Ecto neural progenitor cell (in vitro differentiated cells): ENCODE data around the gene TTC23L.
A peak's percentile ranks its signal among the peaks of the same experiment; 100 is the strongest.
"Not testable (repeated sequence)": the region's sequence is repeated elsewhere in the genome, so short reads cannot be mapped to it uniquely, and the experiment has no call there.

Experiments used
- DNase-seq: peaks from one replicate; pipeline ENCODE4 v3.0.0-alpha.2; 2018; ENCODE audit warnings: low spot score

The TTC23L gene

DNA sequence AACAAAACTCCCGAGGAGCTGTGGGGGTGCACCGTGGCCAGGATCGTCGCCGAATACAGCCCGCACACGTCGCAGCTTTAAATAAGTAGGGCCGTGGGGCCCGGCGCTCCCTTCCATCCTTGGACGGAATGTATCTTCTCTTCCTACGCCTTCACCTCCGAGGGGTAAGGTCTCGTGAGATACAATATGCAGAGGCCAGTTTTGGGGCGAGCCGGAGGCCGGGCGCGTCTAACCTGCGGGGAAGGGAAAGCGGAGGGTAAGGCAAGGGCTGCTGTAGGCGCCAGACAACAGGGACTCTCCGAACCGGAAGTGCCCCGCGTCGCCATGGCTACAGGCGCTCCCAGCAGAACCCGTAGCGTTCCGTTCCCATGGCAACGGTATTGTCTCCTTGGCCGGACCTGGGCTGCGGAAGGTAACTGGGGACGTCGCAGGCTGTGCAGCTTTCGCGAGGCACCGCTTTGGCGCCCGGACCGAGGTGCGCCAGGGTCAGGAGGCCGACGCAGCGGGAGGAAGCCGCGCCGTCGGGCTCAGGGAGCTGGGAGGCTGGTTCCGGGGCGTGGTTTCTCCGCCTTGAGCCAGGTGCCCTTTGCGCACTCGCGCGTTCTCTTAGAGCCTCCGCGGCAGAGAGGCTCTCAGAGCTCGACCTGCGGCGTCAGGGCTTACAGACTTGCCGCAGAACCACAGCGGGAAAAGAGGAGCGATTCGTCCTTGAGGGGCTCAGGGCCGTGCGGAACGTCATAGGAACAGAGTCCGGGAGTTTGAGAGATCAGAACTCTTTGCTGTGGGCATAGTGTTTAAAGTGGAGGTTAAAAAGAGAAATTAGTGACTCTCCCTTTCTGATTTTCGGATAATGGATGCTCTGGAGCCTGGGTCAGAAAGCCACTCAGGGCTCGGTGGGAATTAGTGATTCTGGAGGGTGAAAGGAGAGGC lies at the start of gene TTC23L:
Gene TTC23L (plus strand): TSS at position 380 of the 930 bp plus-strand sequence. CDS start 1,508 bp downstream, outside the sequence.
- peak; percentile 94 for DNase-seq

GRCh38 chr5:34789639-34790038 lies 49.3 kb upstream of the TTC23L start:
- no peak for DNase-seq

- DNase-seq, result no peak
These were observed 48.9 kb upstream of the TTC23L start for GRCh38 chr5:34790069-34790468.

DNA sequence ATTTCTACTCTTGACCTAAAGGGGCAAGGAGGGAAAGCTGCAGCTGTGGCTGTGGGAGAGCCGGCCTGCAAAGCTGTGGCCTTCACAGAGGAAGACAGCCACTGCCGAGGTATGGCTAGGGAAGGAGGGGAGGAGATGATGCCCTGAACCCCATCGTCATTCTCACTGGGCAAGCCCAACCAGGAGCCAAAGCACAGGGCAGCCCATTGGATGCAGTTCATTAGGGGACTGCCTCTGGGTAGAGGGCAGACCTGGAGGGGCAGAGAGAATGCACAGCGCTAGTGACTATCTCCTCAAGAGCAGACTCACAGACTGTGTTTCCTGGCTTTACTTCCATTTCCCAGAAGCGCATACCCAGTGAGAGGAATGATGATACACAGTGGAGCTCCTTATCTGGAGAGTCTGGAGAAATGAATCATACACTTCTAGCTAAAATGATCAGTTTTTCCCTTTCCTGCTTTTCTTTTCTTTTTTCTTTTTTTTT lies 47.2 kb upstream of the TTC23L start:
- no peak for DNase-seq

GRCh38 chr5:34802834-34803563 lies 36.0 kb upstream of the TTC23L start:
- no peak for DNase-seq

DNA sequence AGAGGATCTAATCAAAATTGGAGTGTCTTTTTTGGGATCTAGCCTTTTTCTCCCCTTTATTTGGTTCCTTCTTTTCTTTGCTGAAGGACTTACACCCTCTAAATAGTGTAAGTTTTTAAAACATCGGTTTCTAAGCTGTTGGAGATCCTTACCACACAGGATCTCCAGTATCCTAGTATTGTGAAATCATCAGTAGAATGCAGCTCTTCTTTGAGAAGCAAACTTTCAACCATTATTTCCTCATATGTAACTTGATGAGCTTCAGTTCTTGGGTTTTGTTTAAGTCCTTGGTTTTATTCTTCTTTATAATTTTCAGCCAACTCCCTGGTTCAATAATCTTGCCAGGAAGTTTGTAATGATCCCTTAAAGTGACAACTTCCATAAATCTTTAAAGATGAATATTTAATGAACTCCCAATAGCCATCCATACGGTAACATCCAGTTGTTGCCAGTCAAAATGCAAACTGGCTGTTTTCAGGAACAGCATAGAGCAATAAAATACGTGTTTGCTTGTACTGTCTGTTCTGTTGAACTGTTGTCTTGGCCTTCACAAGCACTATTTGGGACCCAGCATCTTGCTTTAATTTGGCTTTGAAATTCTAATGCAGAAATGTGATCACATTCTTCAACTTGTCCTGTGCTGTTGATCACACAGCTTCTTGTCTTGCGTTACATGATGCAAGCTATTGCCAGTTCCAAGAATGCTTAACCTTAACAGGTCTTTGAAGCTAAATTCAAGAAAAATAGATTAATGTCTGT lies 34.8 kb upstream of the TTC23L start:
- no peak for DNase-seq

GRCh38 chr5:34804913-34805312 lies 34.1 kb upstream of the TTC23L start:
- no peak for DNase-seq

DNA sequence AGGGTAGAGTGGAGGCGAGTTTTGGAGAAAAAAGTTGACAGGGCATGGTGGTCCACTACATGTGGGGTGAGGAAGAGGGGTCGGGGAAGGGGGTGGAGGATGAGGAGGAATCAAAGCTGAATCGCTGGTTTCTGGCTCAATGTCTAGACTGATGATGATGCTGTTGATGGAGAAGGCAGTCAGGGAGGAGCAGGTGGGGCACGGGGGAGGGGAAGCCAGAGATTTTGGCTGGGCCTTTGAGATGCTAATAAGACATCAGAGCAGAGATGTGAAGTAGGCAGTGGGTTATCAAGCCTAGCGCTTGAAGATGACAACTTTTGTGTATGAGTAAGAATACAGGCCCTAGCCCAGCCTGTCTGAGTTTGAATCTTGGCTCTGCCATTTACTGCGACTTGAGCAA lies 32.4 kb upstream of the TTC23L start:
- no peak for DNase-seq

- DNase-seq, result no peak
These were observed 27.3 kb upstream of the TTC23L start for GRCh38 chr5:34811706-34812105.

DNA sequence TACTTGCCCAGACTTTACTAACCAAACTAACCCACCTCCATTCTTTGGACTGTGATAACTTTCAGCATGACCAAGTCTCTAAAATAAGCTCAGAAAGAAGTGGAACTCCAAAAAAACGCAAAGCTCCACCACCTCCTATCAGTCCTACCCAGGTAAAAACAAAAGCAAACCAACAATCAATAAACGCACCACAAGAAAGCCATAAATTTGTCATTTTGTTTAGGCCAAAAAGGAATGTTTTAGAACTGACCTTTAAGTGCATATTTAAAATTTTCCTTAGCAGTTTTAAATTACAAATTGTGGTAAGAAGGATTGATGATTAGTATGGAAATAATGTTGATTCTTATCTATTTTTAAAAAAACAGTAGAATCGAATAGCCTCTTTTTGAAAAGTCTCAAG lies 25.5 kb upstream of the TTC23L start:
- no peak for DNase-seq

GRCh38 chr5:34817558-34818351 lies 21.2 kb upstream of the TTC23L start:
- no peak for DNase-seq

GRCh38 chr5:34818717-34819116 lies 20.2 kb upstream of the TTC23L start:
- no peak for DNase-seq

DNA sequence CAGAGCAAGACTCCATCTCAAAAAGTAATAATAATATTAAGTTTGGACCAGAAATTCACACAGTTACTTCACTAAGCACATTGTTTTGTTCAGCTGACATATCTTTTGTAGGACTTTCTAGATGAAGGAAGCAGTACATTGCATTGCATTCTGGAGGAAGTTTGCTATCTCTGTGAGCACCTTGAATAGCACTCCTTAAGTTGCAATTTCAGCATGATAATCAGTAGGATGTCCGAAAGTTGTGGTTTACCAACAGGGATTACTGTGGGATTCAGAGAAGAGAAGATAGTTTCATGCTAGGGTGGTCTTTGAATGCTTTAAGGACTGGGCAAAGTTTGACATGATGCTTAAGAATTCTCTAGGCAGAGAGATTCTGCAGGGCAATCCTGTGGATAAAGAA lies 18.4 kb upstream of the TTC23L start:
- DNase-seq, result no peak

DNA sequence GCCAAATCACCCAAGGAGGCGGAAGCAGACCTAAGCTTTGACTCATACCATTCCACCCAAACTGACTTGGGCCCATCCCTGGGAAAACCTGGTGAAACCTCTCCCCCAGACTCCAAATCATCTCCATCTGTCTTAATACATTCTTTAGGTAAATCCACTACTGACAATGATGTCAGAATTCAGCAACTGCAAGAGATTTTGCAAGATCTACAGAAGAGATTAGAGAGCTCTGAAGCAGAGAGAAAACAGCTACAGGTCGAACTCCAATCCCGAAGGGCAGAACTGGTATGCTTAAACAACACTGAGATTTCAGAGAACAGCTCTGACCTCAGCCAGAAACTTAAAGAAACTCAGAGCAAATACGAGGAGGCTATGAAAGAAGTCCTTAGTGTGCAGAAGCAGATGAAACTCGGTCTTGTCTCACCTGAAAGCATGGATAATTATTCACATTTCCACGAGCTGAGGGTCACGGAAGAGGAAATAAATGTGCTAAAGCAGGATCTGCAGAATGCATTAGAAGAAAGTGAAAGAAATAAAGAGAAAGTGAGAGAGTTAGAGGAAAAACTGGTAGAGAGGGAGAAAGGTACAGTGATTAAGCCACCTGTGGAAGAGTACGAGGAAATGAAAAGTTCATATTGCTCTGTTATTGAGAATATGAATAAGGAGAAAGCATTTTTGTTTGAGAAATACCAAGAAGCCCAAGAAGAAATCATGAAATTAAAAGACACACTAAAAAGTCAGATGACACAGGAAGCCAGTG lies 15.8 kb upstream of the TTC23L start:
- DNase-seq, result no peak

DNA sequence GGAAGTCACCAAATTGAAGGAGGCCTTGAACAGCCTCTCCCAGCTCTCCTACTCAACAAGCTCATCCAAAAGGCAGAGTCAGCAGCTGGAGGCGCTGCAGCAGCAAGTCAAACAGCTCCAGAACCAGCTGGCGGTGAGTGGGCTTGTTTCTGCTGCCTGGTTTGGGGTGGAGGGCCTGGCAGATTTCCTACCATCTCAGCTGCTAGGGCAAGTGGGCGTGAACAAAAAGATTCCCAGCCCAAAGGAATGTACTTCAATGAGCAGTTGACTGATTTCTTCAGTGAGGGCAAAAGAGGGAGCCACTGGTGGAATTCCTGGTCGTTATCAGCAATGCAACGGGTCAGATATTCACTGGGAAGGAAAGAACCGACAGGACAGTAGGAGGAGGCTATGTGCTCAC lies 12.6 kb upstream of the TTC23L start:
- DNase-seq, result no peak

- DNase-seq, result no peak
These were observed 11.1 kb upstream of the TTC23L start for GRCh38 chr5:34827588-34828506.

DNA sequence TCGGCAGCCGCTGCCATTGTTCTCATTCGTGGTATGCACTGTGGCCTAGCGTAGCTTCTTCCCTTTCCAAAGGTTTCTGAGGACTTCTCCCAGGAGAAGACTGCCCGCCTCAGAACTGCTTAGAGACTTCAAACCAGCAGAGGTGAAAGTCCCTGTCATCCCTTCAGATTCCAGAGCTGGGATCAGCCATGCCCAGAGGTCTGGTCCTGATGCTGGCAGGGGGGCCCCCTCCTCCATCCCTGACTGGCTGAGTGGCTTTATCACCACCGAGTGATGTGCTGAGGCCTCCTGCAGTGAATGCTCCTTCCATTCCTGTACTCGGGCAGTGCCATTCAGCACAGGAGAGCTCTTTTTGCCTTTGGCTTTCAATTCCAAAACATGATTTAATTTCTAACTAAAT lies 8.1 kb upstream of the TTC23L start:
- not testable (repeated sequence) for DNase-seq

GRCh38 chr5:34831303-34831702 lies 7.7 kb upstream of the TTC23L start:
- no peak for DNase-seq

- no peak for DNase-seq
These were observed 6.4 kb upstream of the TTC23L start for GRCh38 chr5:34832568-34832967.

DNA sequence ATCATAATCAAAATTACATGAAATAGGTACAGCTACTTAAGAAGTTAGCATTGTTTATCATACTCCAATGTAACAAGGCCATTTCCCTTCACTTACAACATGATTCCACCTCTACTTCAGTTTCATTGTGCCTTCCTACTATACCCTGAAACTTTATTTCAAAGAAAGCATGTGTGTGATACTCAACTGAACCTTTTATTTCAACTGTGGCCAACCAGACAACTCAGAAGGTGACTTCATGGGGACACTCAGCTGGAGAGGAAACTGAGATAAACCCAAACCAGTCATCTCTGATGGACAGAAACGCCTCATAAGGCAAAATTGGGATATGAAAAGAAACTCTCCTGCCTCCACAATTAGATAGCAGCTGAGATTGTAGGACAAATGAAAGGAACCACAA lies 5.9 kb upstream of the TTC23L start:
- no peak for DNase-seq
